Karpas-422 (cell line): ENCODE measurements around the gene IRF3. TPM values are rescaled to one million over a fixed set of nuclear protein-coding genes. Genes with fewer than 3 reads are reported as not detected.

Source experiments
- DNase-seq: peaks from one replicate; pipeline ENCODE4 v3.0.0-alpha.2; 2015
- H2AFZ ChIP-seq: fragments of 200-600 bp; sonication (generic); 2 replicates; pipeline ENCODE4 v1.6.1; 2014; ENCODE audit warnings: antibody characterized with exemption, low read length, mixed read lengths
- H3K27ac ChIP-seq: fragments of 200-600 bp; sonication (generic); 2 replicates; pipeline ENCODE4 v1.5.1; 2014; ENCODE audit warnings: mild to moderate bottlenecking, low read length, moderate library complexity
- H3K27me3 ChIP-seq: fragments of 200-600 bp; sonication (generic); 2 replicates; pipeline ENCODE4 v1.6.1; 2014; ENCODE audit warnings: low read length, mixed read lengths
- H3K36me3 ChIP-seq: fragments of 200-600 bp; sonication (generic); 2 replicates; pipeline ENCODE4 v1.6.1; 2014; ENCODE audit warnings: low read length, mixed read lengths; ENCODE audit not compliant: insufficient read depth
- H3K4me1 ChIP-seq: fragments of 200-600 bp; sonication (generic); 2 replicates; pipeline ENCODE4 v1.6.1; 2014; ENCODE audit warnings: mild to moderate bottlenecking, low read length, mixed read lengths
- H3K4me2 ChIP-seq: fragments of 200-600 bp; sonication (generic); 2 replicates; pipeline ENCODE4 v1.6.1; 2014; ENCODE audit warnings: low read length, low read depth, mild to moderate bottlenecking; ENCODE audit not compliant: poor library complexity, severe bottlenecking
- H3K4me3 ChIP-seq: fragments of 200-600 bp; sonication (generic); 2 replicates; pipeline ENCODE4 v1.5.1; 2014; ENCODE audit warnings: mild to moderate bottlenecking, antibody characterized with exemption, low read length, mixed read lengths
- H3K79me2 ChIP-seq: fragments of 200-600 bp; sonication (generic); 2 replicates; pipeline ENCODE4 v1.6.1; 2014; ENCODE audit warnings: mild to moderate bottlenecking, low read length, mixed read lengths
- H3K9ac ChIP-seq: fragments of 200-600 bp; sonication (generic); 2 replicates; pipeline ENCODE4 v1.6.0; 2014; ENCODE audit warnings: low read length
- H3K9me2 ChIP-seq: fragments of 200-600 bp; sonication (generic), shearing (Covaris generic); replicated peaks from 2 replicates; pipeline ENCODE4 v1.6.0; 2014; ENCODE audit warnings: mild to moderate bottlenecking, low read length, moderate library complexity; ENCODE audit not compliant: insufficient read depth
- H3K9me3 ChIP-seq: fragments of 300-700, 200-600 bp; sonication (generic); 2 replicates; pipeline ENCODE4 v1.6.1; 2014; ENCODE audit warnings: low read length, mixed read lengths
- H4K20me1 ChIP-seq: fragments of 200-600 bp; sonication (generic); 2 replicates; pipeline ENCODE4 v1.6.1; 2014; ENCODE audit warnings: mild to moderate bottlenecking, antibody characterized with exemption, low read length, low read depth; ENCODE audit not compliant: insufficient read depth
- total RNA-seq: library from RNA; depleted of rRNA; stranded (reverse); fragments of >200 nt; shearing (Covaris generic); gene quantifications from 2 replicates; pipeline ENCODE4 v1.2.3, GENCODE V29; 2014; ENCODE audit warnings: low replicate concordance

IRF3 gene
- total RNA-seq, 1 experiment from 2014 or later, result 78.2 TPM

- no peaks in the 10 kb centered on the region for H3K4me1 ChIP-seq
Measured at GRCh38 chr19:49700563-49700962, 34.9 kb upstream of the IRF3 start.

DNA sequence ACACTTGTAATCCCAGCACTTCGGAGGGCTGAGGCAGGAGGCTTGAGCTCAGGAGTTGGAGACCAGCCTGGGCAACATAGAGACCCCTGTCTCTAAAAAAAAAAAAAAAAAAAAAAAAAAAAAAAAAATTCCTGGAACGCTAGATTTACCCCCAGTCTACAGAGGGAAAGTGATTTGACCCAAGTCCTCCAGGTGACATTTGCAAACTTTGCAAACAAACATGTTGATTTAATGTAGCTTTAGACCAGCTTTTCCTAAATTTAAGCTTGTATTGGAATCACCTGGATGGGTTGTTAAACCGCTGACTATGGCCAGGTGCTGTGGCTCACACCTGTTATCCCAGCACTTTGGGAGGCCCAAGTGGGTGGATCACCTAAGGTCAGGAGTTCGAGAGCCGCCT, 33.7 kb upstream of the IRF3 start:
- H3K36me3 ChIP-seq, result no peaks in the 10 kb centered on the region
- no peak overlapping the region for H2AFZ ChIP-seq
- no peak overlapping the region for H3K4me3 ChIP-seq
- H3K9me2 ChIP-seq, result no peaks in the 10 kb centered on the region
- H3K27me3 ChIP-seq, result no peaks in the 10 kb centered on the region
- H3K4me2 ChIP-seq, result no peak overlapping the region
- DNase-seq, result no peak
- no peak overlapping the region for H3K27ac ChIP-seq
- no peak overlapping the region for H3K9ac ChIP-seq
- H3K79me2 ChIP-seq, result no peaks in the 10 kb centered on the region
- no peaks in the 10 kb centered on the region for H3K4me1 ChIP-seq
- H3K9me3 ChIP-seq, result no peaks in the 10 kb centered on the region
- no peaks in the 10 kb centered on the region for H4K20me1 ChIP-seq

More at GRCh38 chr19:49700563-49700962, 34.9 kb upstream of the IRF3 start:
- Histone ChIP-seq H3K4me3 (no peak overlapping the region), H3K9ac (no peak overlapping the region), H3K9me3 (no peaks in the 10 kb centered on the region), H3K4me2 (no peak overlapping the region), H4K20me1 (no peaks in the 10 kb centered on the region), H3K27me3 (no peaks in the 10 kb centered on the region), H3K36me3 (no peaks in the 10 kb centered on the region), H3K79me2 (no peaks in the 10 kb centered on the region), H3K9me2 (no peaks in the 10 kb centered on the region), H2AFZ (no peak overlapping the region), H3K27ac (no peak overlapping the region)
- no peak for DNase-seq

DNA sequence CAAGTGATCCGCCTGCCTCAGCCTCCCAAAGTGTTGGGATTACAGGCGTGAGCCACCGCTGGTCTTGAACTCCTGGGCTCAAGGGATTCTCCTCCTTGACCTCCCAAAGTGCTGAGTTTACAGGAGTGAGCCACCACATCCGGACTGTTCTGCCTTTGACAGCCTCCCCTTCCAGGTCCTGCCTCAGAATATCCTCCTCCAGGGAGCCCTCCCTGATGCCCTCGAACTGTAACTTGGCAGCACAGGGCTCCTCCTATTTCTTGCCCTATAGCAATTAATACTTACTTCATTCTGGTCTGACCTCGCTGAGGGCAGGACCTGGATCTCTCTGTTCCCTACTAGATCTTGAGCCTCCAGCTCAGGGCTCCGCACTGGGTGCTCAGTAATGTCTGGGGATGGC, 31.2 kb upstream of the IRF3 start:
- H3K27me3 ChIP-seq, result no peaks in the 10 kb centered on the region
- DNase-seq, result no peak
- H3K4me3 ChIP-seq, result no peak overlapping the region
- H4K20me1 ChIP-seq, result no peaks in the 10 kb centered on the region
- no peak overlapping the region for H3K4me2 ChIP-seq
- H3K27ac ChIP-seq, result no peak overlapping the region
- no peak overlapping the region for H2AFZ ChIP-seq
- H3K9me3 ChIP-seq, result no peaks in the 10 kb centered on the region
- H3K9ac ChIP-seq, result no peak overlapping the region
- H3K79me2 ChIP-seq, result no peaks in the 10 kb centered on the region
- no peaks in the 10 kb centered on the region for H3K4me1 ChIP-seq
- no peaks in the 10 kb centered on the region for H3K9me2 ChIP-seq
- H3K36me3 ChIP-seq, result no peaks in the 10 kb centered on the region

DNA sequence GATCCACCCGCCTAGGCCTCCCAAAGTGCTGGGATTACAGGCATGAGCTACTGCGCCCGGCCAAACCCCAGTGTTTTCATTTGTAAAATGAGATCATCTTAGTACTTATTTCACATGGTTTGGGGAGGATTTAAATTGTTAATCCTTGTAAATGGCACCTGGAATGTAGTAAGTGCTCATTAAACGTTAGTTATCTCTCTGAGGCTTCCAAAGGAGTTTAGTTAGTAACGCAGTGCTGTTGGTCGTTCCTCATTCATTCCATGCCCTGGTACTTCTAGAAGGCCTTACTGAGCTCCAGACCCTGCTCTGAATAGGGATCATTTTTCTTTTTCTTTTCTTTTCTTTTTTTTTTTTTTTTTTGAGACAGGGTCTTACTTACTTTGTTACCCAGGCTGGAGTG, 30.5 kb upstream of the IRF3 start:
- Histone ChIP-seq H3K79me2 (no peaks in the 10 kb centered on the region), H3K27me3 (no peaks in the 10 kb centered on the region), H4K20me1 (no peaks in the 10 kb centered on the region), H3K9me3 (no peaks in the 10 kb centered on the region), H3K36me3 (no peaks in the 10 kb centered on the region), H3K4me2 (no peak overlapping the region), H3K4me1 (no peaks in the 10 kb centered on the region), H2AFZ (no peak overlapping the region), H3K4me3 (no peak overlapping the region), H3K9me2 (no peaks in the 10 kb centered on the region), H3K27ac (no peak overlapping the region), H3K9ac (no peak overlapping the region)
- no peak for DNase-seq

GRCh38 chr19:49692147-49692506, 26.5 kb upstream of the IRF3 start:
- Histone ChIP-seq H3K4me2 (no peak overlapping the region), H3K27ac (no peak overlapping the region), H3K79me2 (no peaks in the 10 kb centered on the region), H3K9me3 (no peaks in the 10 kb centered on the region), H3K4me3 (no peak overlapping the region), H3K9me2 (no peaks in the 10 kb centered on the region), H3K9ac (no peak overlapping the region), H4K20me1 (no peaks in the 10 kb centered on the region), H2AFZ (no peak overlapping the region), H3K36me3 (no peaks in the 10 kb centered on the region; the same call in 1 of the 2 replicates), H3K4me1 (no peaks in the 10 kb centered on the region), H3K27me3 (no peaks in the 10 kb centered on the region)
- peak; percentile 71 for DNase-seq

- Histone ChIP-seq H3K27me3 (no peaks in the 10 kb centered on the region), H3K27ac (no peak overlapping the region), H3K36me3 (no peaks in the 10 kb centered on the region; the same call in 1 of the 2 replicates), H3K4me2 (no peak overlapping the region), H3K9me3 (no peaks in the 10 kb centered on the region), H3K4me1 (no peaks in the 10 kb centered on the region), H3K4me3 (no peak overlapping the region), H3K9ac (no peak overlapping the region), H4K20me1 (no peaks in the 10 kb centered on the region), H3K9me2 (no peaks in the 10 kb centered on the region), H2AFZ (no peak overlapping the region), H3K79me2 (no peaks in the 10 kb centered on the region)
- peak; percentile 54 for DNase-seq
Measured at GRCh38 chr19:49691243-49692146, 25.8 kb upstream of the IRF3 start.

DNA sequence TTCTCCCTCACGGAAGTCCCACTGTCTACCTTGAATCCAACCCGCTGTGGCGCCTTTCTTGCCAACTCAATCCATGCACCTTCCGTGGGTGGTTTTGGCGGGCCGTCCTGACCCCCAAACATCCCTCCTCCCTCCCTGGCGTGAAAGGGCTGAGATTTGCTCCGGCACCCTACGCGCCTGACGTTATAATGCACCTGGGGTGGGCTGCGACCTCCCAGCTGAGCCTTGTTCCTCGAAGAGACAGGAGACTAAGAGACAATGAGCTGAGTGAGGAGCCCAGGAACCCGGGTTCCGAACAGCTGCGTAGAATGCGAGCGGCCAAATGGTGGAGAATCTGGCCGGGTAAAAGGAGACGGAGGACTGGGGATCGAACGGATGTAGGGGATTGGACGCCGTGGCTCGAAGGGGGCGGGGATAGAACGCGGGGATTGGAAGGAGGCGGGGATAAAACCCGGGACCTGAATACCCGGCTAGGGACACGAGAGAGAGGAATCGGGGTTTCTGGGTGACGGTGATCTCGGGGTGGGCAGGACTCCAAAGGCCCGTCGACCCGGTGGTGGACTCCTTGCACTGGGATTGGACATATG, 25.1 kb upstream of the IRF3 start, which contains the start of gene CPT1C:
TSS of gene CPT1C (plus strand) at position 461 of the 587 bp plus-strand sequence. CDS start 1,137 bp downstream, outside the sequence.
- Histone ChIP-seq H3K27ac (no peak within 1 kb of the TSS), H3K9ac (no peak within 1 kb of the TSS)
- DNase-seq, result peak; percentile 55

GRCh38 chr19:49690079-49690655, 24.5 kb upstream of the IRF3 start:
- Histone ChIP-seq H2AFZ (no peak overlapping the region), H3K79me2 (no peaks in the 10 kb centered on the region), H3K27me3 (no peaks in the 10 kb centered on the region), H3K36me3 (peaks cover 11% of the 10 kb centered on the region), H3K4me1 (no peaks in the 10 kb centered on the region), H3K9me3 (no peaks in the 10 kb centered on the region), H3K27ac (no peak overlapping the region), H4K20me1 (peaks cover 11% of the 10 kb centered on the region; the same call in 1 of the 2 replicates), H3K4me3 (no peak overlapping the region), H3K4me2 (no peak overlapping the region), H3K9ac (no peak overlapping the region), H3K9me2 (no peaks in the 10 kb centered on the region)
- no peak for DNase-seq

More for the DNA sequence above, 25.1 kb upstream of the IRF3 start, which contains the start of gene CPT1C:
- H4K20me1 ChIP-seq, result peaks cover 5% of the 10 kb centered on the region; the same call in 1 of the 2 replicates
- no peak within 1 kb of the TSS for H3K4me3 ChIP-seq
- no peaks in the 10 kb centered on the region for H3K4me1 ChIP-seq
- no peak within 1 kb of the TSS for H2AFZ ChIP-seq
- no peaks in the 10 kb centered on the region for H3K27me3 ChIP-seq
- no peaks in the 10 kb centered on the region for H3K79me2 ChIP-seq
- H3K9me3 ChIP-seq, result no peaks in the 10 kb centered on the region
- no peaks in the 10 kb centered on the region for H3K9me2 ChIP-seq
- peaks cover 5% of the 10 kb centered on the region; the same call in 1 of the 2 replicates for H3K36me3 ChIP-seq
- H3K4me2 ChIP-seq, result no peak within 1 kb of the TSS
